ENCODE results near the gene JMY. TPM values are rescaled to one million over a fixed set of nuclear protein-coding genes. Genes with fewer than 3 reads are reported as not detected.

The JMY gene
- total and polyA plus RNA-seq, 12 donors = 2.9 to 16.4 (median 10.2) TPM

GRCh38 chr5:79285833-79286232, 49.9 kb downstream of the JMY start:
- Histone ChIP-seq H3K27ac (no peak overlapping the region), H3K4me3 (no peak overlapping the region), H3K9me3 (replicated peaks in 1 of 3) (no peaks in the 10 kb centered on the region), H3K36me3 (replicated peaks in 1 of 2) (peaks cover 0 to 2% of the 10 kb centered on the region in 2 donors), H3K27me3 (no peaks in the 10 kb centered on the region), H3K4me1 (replicated peaks in 1 of 2) (no peaks in the 10 kb centered on the region)
- TF ChIP-seq, protein P1, sequence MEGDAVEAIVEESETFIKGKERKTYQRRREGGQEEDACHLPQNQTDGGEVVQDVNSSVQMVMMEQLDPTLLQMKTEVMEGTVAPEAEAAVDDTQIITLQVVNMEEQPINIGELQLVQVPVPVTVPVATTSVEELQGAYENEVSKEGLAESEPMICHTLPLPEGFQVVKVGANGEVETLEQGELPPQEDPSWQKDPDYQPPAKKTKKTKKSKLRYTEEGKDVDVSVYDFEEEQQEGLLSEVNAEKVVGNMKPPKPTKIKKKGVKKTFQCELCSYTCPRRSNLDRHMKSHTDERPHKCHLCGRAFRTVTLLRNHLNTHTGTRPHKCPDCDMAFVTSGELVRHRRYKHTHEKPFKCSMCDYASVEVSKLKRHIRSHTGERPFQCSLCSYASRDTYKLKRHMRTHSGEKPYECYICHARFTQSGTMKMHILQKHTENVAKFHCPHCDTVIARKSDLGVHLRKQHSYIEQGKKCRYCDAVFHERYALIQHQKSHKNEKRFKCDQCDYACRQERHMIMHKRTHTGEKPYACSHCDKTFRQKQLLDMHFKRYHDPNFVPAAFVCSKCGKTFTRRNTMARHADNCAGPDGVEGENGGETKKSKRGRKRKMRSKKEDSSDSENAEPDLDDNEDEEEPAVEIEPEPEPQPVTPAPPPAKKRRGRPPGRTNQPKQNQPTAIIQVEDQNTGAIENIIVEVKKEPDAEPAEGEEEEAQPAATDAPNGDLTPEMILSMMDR (IDR thresholded peaks at IDR 0.05) = no peak
- no peak for TF ChIP-seq POLR2A (IDR thresholded peaks at IDR 0.05)
- WGBS, 4 donors = 90 to 95% (median 91%) methylated on average over 7 of the region's 7 CpGs
- intact Hi-C loops (cut with DNase I) = no loop called here
- no peak for DNase-seq

DNA sequence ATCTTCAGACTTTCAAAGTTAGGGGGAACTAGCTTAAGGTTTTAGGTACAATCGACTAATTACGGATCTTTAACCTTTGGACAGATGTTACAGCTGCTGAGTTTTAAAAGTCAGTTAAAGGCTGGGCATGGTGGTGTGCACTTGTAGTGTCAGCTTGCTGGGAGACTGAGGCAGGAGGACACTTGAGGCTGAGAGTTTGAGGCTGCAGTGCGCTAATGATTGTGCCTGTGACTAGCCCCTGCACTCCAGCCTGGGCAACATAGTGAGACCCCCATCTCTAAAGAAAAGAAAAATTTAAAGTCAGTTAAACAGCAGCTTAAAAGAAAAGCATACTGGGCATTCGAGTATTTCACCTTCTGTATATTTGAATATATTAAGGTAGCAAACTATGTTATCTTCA, 51.4 kb downstream of the JMY start:
- H3K9me3 ChIP-seq (replicated peaks in 1 of 3) = no peaks in the 10 kb centered on the region
- no peak for TF ChIP-seq POLR2A (IDR thresholded peaks at IDR 0.05)
- TF ChIP-seq, protein P1 (IDR thresholded peaks at IDR 0.05) = no peak
- no peak overlapping the region for H3K27ac ChIP-seq
- WGBS, 4 donors = 91 to 96% (median 94%) methylated on average over 4 of the region's 4 CpGs
- no peaks in the 10 kb centered on the region for H3K4me1 ChIP-seq (replicated peaks in 1 of 2)
- H3K36me3 ChIP-seq (replicated peaks in 1 of 2) = peaks cover 0 to 12% of the 10 kb centered on the region in 2 donors
- DNase-seq = no peak
- H3K27me3 ChIP-seq = no peaks in the 10 kb centered on the region
- intact Hi-C loops (cut with DNase I) = no loop called here
- H3K4me3 ChIP-seq = no peak overlapping the region

DNA sequence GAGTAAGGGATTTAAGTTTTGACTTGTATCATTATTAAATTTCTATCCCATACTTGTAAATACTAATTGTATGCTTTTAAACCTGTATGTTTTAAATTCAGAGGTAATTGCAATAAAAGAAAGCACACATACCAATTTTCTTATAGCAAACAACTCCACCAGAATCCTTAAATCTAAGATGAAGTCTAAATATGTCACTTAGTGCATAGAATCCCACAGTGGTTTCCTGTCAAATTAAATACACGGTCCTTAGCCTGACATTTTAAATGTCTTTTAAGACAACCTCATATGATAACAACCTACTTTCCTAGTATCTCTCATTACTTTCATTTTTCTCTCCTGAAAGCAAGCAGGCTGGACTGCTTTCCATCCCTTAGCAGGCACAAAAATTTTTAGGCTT, 52.0 kb downstream of the JMY start:
- no peak for DNase-seq
- Histone ChIP-seq H3K27me3 (no peaks in the 10 kb centered on the region), H3K36me3 (replicated peaks in 1 of 2) (peaks cover 0 to 12% of the 10 kb centered on the region in 2 donors), H3K27ac (no peak overlapping the region), H3K9me3 (replicated peaks in 1 of 3) (no peaks in the 10 kb centered on the region), H3K4me3 (no peak overlapping the region), H3K4me1 (replicated peaks in 1 of 2) (no peaks in the 10 kb centered on the region)
- WGBS, 4 donors = 49 to 67% (median 65%) methylated on average over 1 of the region's 1 CpG
- TF ChIP-seq, protein P1 (IDR thresholded peaks at IDR 0.05) = no peak
- no peak for TF ChIP-seq POLR2A (IDR thresholded peaks at IDR 0.05)
- intact Hi-C loops (cut with DNase I) = no loop called here

- DNase-seq = no peak
- intact Hi-C loops (cut with DNase I) = no loop called here
- Histone ChIP-seq H3K36me3 (replicated peaks in 1 of 2) (peaks cover 0 to 13% of the 10 kb centered on the region in 2 donors), H3K27ac (no peak overlapping the region), H3K27me3 (no peaks in the 10 kb centered on the region), H3K4me3 (no peak overlapping the region), H3K4me1 (replicated peaks in 1 of 2) (no peaks in the 10 kb centered on the region), H3K9me3 (replicated peaks in 1 of 3) (no peaks in the 10 kb centered on the region)
- TF ChIP-seq POLR2A (IDR thresholded peaks at IDR 0.05) = no peak
- TF ChIP-seq, protein P1 (IDR thresholded peaks at IDR 0.05) = no peak
- 88 to 98% (median 95%) methylated on average over 2 of the region's 2 CpGs for WGBS, 4 donors
Observed at GRCh38 chr5:79295029-79295428, 59.1 kb downstream of the JMY start.
